ENCODE results near the gene CHAF1B.

- TF ChIP-seq CTCF (IDR thresholded peaks at IDR 0.05; ENCODE audit: borderline replicate concordance, extremely low read depth, low read length, poor library complexity, severe bottlenecking), result no peak
- TF ChIP-seq EZH2 (IDR thresholded peaks at IDR 0.05; ENCODE audit: borderline replicate concordance, low read depth, low read length, severe bottlenecking), result no peak
Measured at GRCh38 chr21:36454093-36454531, 68.9 kb downstream of the CHAF1B start.
